ENCODE data around the gene ADPRM.

- TF ChIP-seq POLR2A (IDR thresholded peaks at IDR 0.05; ENCODE audit: low read depth, low read length): no peak
- TF ChIP-seq EZH2 (IDR thresholded peaks at IDR 0.05; ENCODE audit: borderline replicate concordance, low read depth, low read length, severe bottlenecking): no peak
- TF ChIP-seq CTCF (IDR thresholded peaks at IDR 0.05; ENCODE audit: extremely low read depth in 1 of 2, insufficient read depth in 1 of 2, low read depth in 1 of 2, low read length in 2 of 2): no peak
- no peak for TF ChIP-seq POLR2AphosphoS5 (IDR thresholded peaks at IDR 0.05; ENCODE audit: insufficient read depth, low read depth, low read length)
- TF ChIP-seq MAX (IDR thresholded peaks at IDR 0.05; ENCODE audit: insufficient read depth, insufficient read length): no peak
- TF ChIP-seq MYC (IDR thresholded peaks at IDR 0.05; ENCODE audit: low read depth, low read length): no peak
These were observed 31.0 kb downstream of the ADPRM start for GRCh38 chr17:10728331-10728892.

Measured in endothelial cell of umbilical vein (primary cell).